SK-N-DZ (cell line): ENCODE measurements around the gene SBDS.
"Not testable (repeated sequence)": the region's sequence is repeated elsewhere in the genome, so short reads cannot be mapped to it uniquely, and the experiment has no call there.

Experiments used
- DNase-seq: peaks from one replicate; pipeline ENCODE4 v3.0.0-alpha.2; 2015; ENCODE audit warnings: low spot score

Gene SBDS

GRCh38 chr7:66996444-66997191 is 1.2 kb upstream of the SBDS start, which contains the start of gene TYW1:
Gene TYW1, plus strand, starts transcription at chr7:66996833. Its CDS starts 146 bp downstream, at chr7:66996979.
- DNase-seq: peak; percentile 99

GRCh38 chr7:66994691-66995049 is 716 bp downstream of the SBDS start:
- DNase-seq: peak; percentile 55

- not testable (repeated sequence) for DNase-seq
These were observed 1.3 kb downstream of the SBDS start for GRCh38 chr7:66994051-66994450.

- not testable (repeated sequence) for DNase-seq
These were observed 5.8 kb downstream of the SBDS start for GRCh38 chr7:66989552-66989951.

- DNase-seq: not testable (repeated sequence)
These were observed 15.1 kb downstream of the SBDS start for GRCh38 chr7:66980336-66980735.

- not testable (repeated sequence) for DNase-seq
These were observed 16.4 kb downstream of the SBDS start for GRCh38 chr7:66979013-66979412.

- DNase-seq: not testable (repeated sequence)
These were observed 17.1 kb downstream of the SBDS start for GRCh38 chr7:66978312-66978711.

DNA sequence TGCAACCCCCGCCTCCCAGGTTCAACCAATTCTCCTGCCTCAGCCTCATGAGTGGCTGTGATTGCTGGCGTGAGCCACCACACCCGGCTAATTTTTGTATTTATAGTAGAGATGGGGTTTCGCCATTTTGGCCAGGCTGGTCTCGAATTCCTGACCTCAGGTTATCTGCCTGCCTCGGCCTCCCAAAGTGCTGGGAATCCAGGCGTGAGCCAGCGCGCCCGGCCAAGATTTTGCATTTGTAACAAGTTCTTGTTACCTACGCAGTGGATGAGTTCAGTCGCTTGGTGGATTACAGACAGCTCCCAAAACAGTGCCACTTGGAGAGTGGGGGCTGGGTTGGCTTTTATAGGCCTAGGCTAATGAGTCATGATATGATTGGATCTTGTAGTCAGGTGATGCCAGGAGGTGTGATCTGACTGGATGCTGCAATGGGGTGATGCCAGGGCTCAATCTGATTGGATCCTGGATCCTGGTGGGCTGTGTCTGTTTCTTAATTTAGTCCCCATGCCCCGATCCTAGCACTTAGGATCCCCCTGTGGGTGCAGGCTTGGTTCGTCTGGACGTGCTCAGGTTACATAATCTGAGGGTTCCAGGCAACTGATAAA is 20.3 kb downstream of the SBDS start:
- DNase-seq: peak; percentile 49

GRCh38 chr7:66970310-66970709 is 25.1 kb downstream of the SBDS start:
- no peak for DNase-seq

- DNase-seq: not testable (repeated sequence)
These were observed 26.4 kb downstream of the SBDS start for GRCh38 chr7:66969001-66969400.

DNA sequence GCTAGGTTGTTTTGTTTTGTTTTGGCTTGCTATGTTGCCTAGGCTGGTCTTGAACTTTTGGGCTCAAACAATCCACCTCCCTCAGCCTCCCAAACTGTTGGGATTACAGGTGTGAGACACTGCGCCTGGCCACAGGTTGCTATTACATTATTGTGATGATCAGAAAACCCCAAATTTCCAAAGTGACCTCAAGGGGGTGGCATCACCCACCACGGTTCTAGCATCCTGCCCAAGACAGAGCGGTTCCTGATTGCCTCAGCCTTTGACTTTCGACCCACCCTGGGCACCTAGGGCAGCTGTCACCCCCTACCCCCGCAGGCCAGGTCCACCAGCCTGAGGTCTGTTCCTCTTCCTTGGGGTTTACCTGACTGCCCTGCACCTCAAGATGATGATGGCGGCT is 28.4 kb downstream of the SBDS start:
- no peak for DNase-seq

GRCh38 chr7:66964411-66964810 is 31.0 kb downstream of the SBDS start:
- DNase-seq: no peak

- no peak for DNase-seq
These were observed 34.3 kb downstream of the SBDS start for GRCh38 chr7:66961096-66961495.

DNA sequence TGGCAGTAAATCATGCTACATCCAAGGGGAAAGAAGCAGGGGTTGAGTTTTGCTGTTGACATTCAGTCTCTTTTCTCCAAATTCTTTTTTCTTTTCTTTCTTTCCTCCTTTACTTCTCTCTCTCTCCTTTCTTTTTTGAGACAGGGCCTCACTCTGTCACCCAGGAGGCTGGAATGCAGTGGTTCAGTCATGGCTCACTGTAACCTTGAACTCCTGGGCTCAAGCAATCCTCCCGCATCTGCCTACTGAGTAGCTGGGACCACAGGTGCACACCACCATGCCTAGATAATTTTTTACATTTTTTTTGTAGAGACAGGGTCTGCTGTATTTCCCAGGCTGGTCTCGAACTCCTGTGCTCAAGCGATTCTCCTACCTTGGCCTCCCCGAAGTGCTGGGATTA is 35.2 kb downstream of the SBDS start:
- no peak for DNase-seq

- DNase-seq: no peak
These were observed 36.6 kb downstream of the SBDS start for GRCh38 chr7:66958538-66959350.

DNA sequence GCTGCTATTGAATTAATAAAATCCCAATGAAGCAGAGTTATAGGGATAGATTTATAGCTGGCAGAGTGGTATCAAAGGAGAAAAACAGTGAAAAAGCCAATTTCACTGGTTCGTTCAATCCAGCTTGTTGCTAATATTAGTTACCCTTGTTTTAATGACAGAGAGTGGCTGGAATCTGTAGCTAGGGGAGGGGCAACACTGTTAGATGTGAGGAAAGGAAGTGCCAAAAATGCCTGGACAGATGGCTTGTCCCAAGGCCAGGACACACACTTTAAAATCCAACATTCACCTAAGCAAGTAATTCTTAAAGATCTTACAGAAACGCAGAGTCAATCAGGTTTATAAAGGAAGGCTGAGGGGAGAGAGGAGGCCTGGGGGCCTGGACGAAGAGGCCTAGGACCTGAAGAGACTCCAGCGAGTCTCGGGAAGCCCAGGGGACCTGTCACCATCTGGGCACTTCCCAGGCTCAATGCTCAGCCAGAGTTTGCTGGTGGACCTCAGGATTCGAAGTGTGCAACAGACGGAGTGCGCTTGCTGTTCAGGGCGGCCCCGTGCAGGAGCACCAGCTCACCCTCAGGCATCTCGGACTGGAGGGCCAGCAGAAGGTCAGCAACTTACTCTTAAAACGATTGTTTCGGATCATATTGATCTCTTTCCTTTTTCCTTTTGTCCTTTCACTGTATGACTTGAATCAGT is 37.6 kb downstream of the SBDS start:
- DNase-seq: no peak

DNA sequence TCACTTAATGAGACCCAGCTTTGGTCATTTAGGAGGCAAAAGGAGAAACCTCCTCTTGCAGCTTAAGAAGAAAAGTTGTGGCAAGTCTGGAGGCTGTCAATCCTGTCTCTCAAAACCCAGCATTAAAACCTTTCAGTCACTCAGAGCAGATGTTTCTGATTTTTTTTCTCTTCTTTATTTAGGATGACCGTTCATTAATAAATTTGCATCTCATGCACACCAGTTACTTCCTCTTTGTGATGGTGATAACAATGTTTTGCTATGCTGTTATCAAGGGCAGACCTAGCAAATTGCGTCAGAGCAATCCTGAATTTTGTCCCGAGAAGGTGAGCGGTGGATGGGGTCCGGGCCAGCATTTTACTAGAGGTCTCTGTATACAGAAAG is 42.4 kb downstream of the SBDS start:
- DNase-seq: no peak

DNA sequence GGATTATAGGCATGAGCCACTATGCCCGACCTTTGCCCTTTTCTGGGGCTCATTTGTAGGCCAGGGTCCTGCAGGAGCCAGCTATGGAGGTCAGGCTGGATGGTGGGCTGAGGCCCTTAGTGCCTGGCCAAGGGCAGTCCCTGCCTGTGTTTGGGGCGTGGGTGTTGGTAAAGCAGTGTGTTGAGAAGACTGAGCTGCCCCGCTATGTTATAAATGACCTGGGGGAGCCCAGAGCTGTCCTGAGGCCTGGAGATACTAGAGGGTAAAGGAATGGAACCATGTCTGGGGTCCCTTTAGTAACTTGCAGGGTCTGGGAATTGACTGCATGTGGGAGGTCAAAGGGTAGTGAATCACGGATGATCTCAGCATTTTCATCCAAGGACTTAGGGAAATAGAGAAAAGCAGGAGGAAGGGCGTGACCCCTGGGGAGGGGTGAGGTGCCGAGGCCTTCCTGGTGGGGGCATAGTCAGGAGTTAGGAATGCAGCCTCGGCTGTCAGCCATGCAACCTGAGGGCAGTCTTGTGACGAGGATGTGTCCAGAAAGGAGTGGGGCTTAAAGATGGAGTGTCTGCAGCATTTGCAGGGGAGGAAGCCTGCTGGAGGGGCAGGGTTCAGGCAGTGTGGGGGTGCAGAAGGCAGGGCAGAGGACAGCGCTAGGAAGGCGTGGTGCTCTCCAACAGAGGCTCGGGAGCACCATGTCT is 42.9 kb downstream of the SBDS start:
- DNase-seq: no peak

GRCh38 chr7:66950763-66951162 is 44.6 kb downstream of the SBDS start:
- no peak for DNase-seq

- no peak for DNase-seq
These were observed 45.1 kb downstream of the SBDS start for GRCh38 chr7:66950311-66950710.

DNA sequence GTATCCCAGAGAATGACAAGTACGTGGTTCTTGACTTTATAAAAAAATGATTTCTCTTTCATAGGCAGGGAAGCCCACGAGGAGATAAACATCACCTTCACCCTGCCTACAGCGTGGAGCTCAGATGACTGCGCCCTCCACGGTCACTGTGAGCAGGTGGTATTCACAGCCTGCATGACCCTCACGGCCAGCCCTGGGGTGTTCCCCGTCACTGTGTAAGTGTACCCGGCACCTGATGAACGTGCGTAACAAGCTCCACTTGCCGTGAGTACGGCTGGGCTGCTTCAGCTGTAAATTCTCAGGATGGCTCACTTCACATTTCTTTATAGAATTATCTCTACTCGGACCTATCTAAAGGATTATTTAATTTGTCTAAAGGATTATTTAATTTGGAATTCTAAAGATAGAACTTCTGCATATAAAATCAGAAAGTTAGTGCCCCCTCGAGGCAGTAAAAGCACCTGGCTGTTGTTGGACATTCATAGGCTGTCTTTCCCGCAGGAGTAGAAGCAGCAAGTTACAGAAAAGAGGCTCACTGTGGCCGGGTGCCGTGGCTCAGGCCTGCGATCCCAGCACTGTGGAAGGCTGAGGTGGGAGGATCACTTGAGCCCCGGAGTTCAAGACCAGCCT is 46.8 kb downstream of the SBDS start:
- no peak for DNase-seq
